Activated CD4-positive, CD25-positive, alpha-beta regulatory T cell treated with anti-CD3 and anti-CD28 coated beads, Interleukin-2, amount 50 U/mL, for 24 hours (primary cell): ENCODE measurements around the gene HIVEP1.

Experiments used
- ATAC-seq, 2 donors: fragments of 150-1000 bp; cut with Tn5 transposase; one replicate each; pipeline ENCODE4 v1.10.0; 2021; ENCODE audit warnings: mild to moderate bottlenecking in 1 of 2, moderate library complexity in 1 of 2

Gene HIVEP1

GRCh38 chr6:12012038-12012557 is at the start of gene HIVEP1:
HIVEP1 (plus strand) TSS chr6:12012312; CDS start chr6:12015629, 3,317 bp downstream.
- ATAC-seq, result no peak

- no peak for ATAC-seq
These were observed 48.2 kb upstream of the HIVEP1 start for GRCh38 chr6:11963756-11964500.

- no peak for ATAC-seq
These were observed 47.3 kb upstream of the HIVEP1 start for GRCh38 chr6:11964729-11965335.

GRCh38 chr6:11965499-11965898 is 46.6 kb upstream of the HIVEP1 start:
- no peak for ATAC-seq

GRCh38 chr6:11968241-11968806 is 43.8 kb upstream of the HIVEP1 start:
- peak; percentile 33 to 41 for ATAC-seq

- ATAC-seq, result no peak
These were observed 43.0 kb upstream of the HIVEP1 start for GRCh38 chr6:11969092-11969491.

GRCh38 chr6:11970114-11970513 is 42.0 kb upstream of the HIVEP1 start:
- ATAC-seq, result no peak

GRCh38 chr6:11971154-11971553 is 41.0 kb upstream of the HIVEP1 start:
- no peak for ATAC-seq

GRCh38 chr6:11972270-11972669 is 39.8 kb upstream of the HIVEP1 start:
- no peak for ATAC-seq

- ATAC-seq, result no peak
These were observed 39.3 kb upstream of the HIVEP1 start for GRCh38 chr6:11972806-11973205.

GRCh38 chr6:11973238-11973637 is 38.9 kb upstream of the HIVEP1 start:
- ATAC-seq, result no peak

- ATAC-seq, result no peak
These were observed 38.0 kb upstream of the HIVEP1 start for GRCh38 chr6:11974089-11974488.

GRCh38 chr6:11975353-11975977 is 36.6 kb upstream of the HIVEP1 start:
- ATAC-seq, result peak; percentile 69 to 87

- ATAC-seq, result no peak
These were observed 35.6 kb upstream of the HIVEP1 start for GRCh38 chr6:11976489-11976888.

GRCh38 chr6:11977193-11977592 is 34.9 kb upstream of the HIVEP1 start:
- no peak for ATAC-seq

- no peak for ATAC-seq
These were observed 34.4 kb upstream of the HIVEP1 start for GRCh38 chr6:11977738-11978137.

GRCh38 chr6:11978169-11978987 is 33.7 kb upstream of the HIVEP1 start:
- ATAC-seq, result peak in 1 of 2 donors; percentile 17

GRCh38 chr6:11979866-11980265 is 32.2 kb upstream of the HIVEP1 start:
- ATAC-seq, result no peak

GRCh38 chr6:11983306-11983705 is 28.8 kb upstream of the HIVEP1 start:
- no peak for ATAC-seq

GRCh38 chr6:11987386-11987785 is 24.7 kb upstream of the HIVEP1 start:
- ATAC-seq, result no peak

GRCh38 chr6:11989386-11989785 is 22.7 kb upstream of the HIVEP1 start:
- no peak for ATAC-seq

- no peak for ATAC-seq
These were observed 20.0 kb upstream of the HIVEP1 start for GRCh38 chr6:11992086-11992485.
